ENCODE results near the gene COPB2.
A peak's percentile ranks its signal among the peaks of the same experiment; 100 is the strongest.

DNA sequence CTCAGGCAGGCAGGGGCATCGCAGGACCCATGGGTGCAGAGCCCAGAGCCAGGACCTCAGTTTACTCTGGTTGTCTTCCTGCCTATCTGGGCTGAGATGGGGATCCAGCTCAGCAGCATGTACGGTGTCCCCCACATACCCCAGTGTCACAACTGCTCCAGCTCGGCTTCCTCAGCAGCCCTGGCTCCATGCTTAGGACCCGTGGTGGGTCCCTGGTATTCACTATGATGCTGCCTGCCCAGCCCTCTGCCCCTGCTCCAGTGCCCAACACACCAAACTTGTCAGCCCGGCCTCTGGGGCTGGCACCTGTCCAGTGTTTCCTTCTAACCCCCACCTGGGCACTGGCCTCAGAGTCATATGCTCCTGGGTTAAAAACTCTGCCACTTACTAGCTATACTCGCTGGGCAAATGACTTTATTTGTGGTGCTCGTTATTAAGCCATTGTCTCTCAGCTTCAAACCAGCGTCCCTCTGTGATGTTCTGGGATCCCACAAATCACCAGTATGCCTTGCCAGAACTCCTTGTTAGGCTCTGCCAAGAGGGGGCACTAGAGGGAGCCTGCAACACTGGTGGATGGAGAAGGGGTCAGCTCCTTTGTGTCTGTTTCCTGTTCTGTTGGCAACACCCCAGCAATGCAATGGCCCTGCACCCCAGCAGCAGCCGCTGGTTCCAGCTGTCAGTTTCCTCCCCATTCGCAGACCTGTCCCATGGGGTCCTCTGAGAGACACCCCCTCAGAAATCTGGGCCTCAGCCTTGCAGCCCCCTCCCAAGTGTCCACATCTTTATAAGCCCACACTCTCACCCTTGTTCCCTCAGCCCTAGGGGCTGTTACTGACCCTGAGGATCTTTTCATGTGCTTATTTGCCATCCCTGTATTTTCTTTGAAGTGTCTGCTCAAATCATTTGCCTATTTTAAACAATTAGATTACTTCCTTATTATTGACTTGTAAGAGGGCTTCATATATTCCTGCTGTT, 69.7 kb downstream of the COPB2 start:
- TF ChIP-seq, protein P1, sequence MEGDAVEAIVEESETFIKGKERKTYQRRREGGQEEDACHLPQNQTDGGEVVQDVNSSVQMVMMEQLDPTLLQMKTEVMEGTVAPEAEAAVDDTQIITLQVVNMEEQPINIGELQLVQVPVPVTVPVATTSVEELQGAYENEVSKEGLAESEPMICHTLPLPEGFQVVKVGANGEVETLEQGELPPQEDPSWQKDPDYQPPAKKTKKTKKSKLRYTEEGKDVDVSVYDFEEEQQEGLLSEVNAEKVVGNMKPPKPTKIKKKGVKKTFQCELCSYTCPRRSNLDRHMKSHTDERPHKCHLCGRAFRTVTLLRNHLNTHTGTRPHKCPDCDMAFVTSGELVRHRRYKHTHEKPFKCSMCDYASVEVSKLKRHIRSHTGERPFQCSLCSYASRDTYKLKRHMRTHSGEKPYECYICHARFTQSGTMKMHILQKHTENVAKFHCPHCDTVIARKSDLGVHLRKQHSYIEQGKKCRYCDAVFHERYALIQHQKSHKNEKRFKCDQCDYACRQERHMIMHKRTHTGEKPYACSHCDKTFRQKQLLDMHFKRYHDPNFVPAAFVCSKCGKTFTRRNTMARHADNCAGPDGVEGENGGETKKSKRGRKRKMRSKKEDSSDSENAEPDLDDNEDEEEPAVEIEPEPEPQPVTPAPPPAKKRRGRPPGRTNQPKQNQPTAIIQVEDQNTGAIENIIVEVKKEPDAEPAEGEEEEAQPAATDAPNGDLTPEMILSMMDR (conservative IDR thresholded peaks at IDR 0.05; ENCODE audit: low read length) = peak; percentile 77
- TF ChIP-seq EZH2phosphoT487 (IDR thresholded peaks at IDR 0.05; ENCODE audit: borderline replicate concordance) = no peak

All from Loucy (cell line).